ENCODE measurements around the gene CNTROB.
A peak's percentile ranks its signal among the peaks of the same experiment; 100 is the strongest.

The CNTROB gene, protein sequence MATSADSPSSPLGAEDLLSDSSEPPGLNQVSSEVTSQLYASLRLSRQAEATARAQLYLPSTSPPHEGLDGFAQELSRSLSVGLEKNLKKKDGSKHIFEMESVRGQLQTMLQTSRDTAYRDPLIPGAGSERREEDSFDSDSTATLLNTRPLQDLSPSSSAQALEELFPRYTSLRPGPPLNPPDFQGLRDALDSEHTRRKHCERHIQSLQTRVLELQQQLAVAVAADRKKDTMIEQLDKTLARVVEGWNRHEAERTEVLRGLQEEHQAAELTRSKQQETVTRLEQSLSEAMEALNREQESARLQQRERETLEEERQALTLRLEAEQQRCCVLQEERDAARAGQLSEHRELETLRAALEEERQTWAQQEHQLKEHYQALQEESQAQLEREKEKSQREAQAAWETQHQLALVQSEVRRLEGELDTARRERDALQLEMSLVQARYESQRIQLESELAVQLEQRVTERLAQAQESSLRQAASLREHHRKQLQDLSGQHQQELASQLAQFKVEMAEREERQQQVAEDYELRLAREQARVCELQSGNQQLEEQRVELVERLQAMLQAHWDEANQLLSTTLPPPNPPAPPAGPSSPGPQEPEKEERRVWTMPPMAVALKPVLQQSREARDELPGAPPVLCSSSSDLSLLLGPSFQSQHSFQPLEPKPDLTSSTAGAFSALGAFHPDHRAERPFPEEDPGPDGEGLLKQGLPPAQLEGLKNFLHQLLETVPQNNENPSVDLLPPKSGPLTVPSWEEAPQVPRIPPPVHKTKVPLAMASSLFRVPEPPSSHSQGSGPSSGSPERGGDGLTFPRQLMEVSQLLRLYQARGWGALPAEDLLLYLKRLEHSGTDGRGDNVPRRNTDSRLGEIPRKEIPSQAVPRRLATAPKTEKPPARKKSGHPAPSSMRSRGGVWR

GRCh38 chr17:7931709-7932482, at the start of gene CNTROB, which contains the start of gene TRAPPC1:
CNTROB (plus strand) TSS chr17:7932206; CDS start chr17:7933080, 874 bp downstream.
TRAPPC1 (minus strand) TSS chr17:7931946; CDS start chr17:7931829, 117 bp downstream.
- peak; percentile 92 for DNase-seq (ENCODE audit: low read depth)

DNA sequence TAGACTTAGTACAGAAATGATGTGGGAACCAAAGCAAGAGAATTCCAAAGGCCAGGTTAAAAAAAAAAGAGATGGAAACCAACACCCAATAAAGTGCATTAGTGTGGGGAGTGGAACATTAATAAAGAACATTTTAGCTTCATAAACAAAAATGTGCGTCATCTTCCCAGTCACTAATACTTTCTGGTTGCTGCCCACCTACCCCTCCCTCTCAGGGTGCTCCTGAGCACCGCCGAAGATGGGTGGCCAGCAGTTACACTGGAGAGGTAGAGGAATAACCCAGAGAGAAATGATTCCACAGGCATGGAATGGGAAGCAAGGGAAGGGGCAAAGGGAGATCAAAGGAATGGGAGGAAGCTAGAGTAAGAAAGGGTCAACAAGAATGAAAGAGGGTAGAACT, 49.4 kb upstream of the CNTROB start:
- no peak for DNase-seq (ENCODE audit: low read depth)

DNA sequence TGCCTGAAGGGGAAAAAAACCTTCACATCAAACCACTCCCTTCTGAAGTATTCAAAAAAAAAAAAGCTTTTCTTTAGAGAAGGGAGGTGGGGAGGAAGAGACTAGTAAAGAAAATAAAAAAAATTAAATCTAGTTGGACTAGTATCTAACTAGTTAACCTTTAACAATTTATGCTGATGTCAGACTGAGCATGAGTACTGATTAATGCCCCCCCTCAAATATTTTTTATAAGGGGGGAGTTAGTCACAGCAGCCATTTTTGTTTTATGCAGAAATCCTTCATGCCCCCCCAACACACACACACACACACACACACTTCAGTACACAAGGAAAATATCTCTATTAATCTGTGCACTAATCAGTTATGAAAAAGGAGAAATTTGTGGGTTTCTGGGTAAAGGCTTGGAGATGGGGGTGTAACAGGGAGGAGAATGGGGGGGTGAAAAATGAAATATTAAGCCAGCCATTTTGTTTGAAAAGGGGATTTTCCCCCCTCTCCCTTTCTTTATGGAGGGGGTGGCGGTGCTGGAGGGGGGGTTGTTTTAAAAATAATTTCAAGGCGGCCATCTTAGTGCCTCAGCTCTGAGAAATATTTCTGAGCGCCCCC, 48.1 kb upstream of the CNTROB start:
- DNase-seq (ENCODE audit: low read depth): no peak

- DNase-seq (ENCODE audit: low read depth): no peak
Measured at GRCh38 chr17:7884581-7885366, 47.2 kb upstream of the CNTROB start.

DNA sequence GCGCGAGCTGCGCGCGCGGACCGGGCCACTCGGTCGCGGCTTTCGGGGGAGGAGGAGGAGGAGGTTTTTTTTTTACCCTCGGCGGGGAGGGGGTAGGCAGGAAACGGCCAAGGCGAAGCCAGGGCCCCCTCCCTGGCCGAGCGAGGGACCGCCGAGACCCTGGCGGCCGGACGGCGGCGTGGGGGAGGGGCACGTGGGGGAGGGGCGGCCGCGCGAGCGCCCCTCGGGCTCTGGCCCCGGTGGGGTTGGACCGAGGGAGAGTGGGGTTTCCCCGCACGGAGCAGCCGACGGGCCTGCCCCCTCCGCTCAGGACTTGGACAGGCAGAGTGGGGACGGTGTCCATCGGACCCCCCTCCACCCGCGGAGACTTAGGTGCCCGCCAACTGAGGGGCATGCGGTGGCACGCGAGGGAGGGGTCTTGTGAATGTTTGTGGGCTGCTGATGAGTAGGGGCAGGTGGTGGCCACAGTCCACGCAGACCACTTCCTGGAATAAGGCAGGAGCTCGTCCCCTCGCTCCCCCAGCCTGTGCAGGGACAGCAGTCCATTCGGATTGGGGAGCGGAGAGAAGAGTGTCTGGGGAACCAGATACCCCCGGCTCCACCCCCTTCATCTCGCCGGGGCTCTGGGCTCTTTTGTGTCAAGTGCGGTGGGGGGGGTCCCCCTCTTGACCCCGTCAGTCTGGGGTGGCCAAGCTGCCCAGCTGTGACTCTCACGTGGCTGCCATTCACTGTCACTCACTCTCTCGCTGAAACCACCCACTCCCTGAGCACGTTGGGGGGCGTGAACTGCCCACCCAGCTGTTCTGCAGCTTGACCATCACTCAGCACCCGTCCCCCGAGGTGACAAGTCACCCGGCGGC, 46.4 kb upstream of the CNTROB start:
- DNase-seq (ENCODE audit: low read depth): no peak

- DNase-seq (ENCODE audit: low read depth): no peak
Measured at GRCh38 chr17:7886227-7887037, 45.6 kb upstream of the CNTROB start.

GRCh38 chr17:7887038-7887481, 44.9 kb upstream of the CNTROB start:
- DNase-seq (ENCODE audit: low read depth): no peak

DNA sequence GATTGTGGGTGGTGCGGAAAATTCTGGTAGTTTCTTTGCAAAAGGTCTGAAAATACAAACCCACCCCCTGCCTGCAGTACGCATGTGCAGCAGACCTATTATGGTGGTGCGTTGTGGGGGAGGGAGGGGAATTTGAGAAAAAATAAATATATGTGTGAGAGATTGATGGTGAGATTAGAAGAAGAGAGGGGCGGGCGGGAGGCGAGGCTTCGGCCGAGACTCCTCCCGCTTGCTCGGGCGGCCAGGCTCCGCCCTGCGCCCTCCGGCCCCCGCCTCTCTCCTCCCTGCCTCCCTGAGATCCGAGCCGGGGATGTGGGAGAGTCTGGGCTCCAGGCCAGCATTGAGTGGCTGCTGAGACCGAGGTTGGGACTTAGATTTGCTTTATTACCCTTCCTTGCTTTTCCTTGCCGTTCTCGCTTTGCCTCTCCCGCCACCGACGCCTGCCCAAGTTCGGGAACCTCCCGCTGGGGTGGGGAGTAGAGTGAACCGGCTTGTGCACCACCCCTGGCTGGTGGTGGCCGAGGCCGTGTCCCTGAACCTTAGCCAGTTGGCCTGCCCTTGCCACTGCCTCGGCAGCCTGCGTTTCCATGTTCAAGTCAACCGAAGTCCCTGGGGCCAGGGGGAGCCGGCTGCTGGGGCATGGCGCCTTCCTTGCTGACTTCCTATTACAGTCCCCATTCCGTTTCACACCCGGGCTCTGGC, 44.4 kb upstream of the CNTROB start:
- peak; percentile 68 for DNase-seq (ENCODE audit: low read depth)

GRCh38 chr17:7888184-7888920, 43.7 kb upstream of the CNTROB start, which contains the start of gene CHD3:
CHD3 (plus strand) TSS chr17:7888789; CDS start chr17:7889001, 212 bp downstream.
- DNase-seq (ENCODE audit: low read depth): no peak

- DNase-seq (ENCODE audit: low read depth): peak; percentile 65
Measured at GRCh38 chr17:7889166-7889955, 42.6 kb upstream of the CNTROB start.

DNA sequence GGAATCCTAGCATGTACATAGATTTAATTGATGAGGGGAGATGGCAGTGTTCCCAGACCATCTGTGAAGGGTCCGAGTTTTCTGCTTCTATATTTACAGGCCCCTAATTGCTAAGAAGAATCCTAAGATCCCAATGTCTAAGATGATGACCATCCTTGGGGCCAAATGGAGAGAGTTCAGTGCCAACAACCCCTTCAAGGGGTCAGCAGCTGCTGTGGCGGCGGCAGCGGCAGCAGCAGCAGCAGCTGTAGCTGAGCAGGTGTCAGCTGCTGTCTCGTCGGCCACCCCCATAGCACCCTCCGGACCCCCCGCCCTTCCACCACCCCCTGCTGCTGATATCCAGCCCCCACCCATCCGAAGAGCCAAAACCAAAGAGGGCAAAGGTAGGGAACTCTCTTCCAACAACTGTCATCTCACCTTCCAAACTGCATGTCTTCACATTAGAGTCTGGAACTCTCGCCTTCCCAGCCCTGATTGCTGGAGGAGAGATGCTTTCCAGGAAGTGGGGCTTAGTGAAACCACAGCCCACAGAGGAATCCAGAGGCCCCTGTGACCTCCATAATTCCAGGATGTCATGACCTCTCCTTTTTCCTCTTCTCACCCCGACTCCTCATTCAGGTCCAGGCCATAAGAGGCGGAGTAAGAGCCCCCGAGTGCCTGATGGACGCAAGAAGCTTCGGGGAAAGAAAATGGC, 38.7 kb upstream of the CNTROB start:
- DNase-seq (ENCODE audit: low read depth): no peak

- no peak for DNase-seq (ENCODE audit: low read depth)
Measured at GRCh38 chr17:7894226-7894625, 37.8 kb upstream of the CNTROB start.

DNA sequence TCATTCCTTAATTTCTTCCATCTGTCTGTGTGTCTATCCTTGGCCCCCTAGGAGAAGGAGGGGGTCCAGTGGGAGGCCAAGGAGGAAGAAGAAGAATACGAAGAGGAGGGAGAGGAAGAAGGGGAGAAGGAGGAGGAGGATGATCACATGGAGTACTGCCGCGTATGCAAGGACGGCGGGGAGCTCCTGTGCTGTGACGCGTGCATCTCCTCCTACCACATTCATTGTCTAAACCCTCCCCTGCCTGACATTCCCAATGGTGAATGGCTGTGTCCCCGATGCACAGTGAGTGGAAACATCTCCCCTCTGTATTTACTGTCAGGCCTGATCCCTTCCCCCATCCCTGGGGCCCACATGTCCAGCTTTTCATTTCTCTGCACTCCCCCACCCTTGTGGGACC, 37.1 kb upstream of the CNTROB start:
- DNase-seq (ENCODE audit: low read depth): no peak

GRCh38 chr17:7897090-7897489, 34.9 kb upstream of the CNTROB start:
- DNase-seq (ENCODE audit: low read depth): no peak

DNA sequence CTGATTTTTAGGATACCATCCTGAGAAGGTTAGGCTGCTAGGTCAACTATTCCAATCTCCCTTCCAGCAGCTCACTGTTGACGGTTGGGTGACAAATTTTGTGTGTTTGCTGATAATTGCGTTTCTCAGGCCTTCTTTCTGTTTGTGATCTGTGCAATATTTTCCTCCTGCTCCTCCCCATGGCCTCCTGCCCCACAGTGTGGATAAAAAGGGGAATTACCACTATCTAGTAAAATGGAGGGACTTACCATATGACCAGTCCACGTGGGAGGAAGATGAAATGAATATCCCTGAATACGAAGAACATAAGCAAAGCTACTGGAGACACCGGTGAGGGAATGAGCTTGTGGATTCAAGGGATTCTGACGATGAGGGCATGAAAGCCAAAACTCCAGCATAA, 34.2 kb upstream of the CNTROB start:
- DNase-seq (ENCODE audit: low read depth): no peak
